Ammon's horn (tissue), 1 donor: ENCODE measurements around the gene ACSL1.

Experiments
- DNase-seq: peaks from one replicate; pipeline ENCODE4 v3.0.0-alpha.2; 2016; ENCODE audit warnings: low spot score

Gene ACSL1

DNA sequence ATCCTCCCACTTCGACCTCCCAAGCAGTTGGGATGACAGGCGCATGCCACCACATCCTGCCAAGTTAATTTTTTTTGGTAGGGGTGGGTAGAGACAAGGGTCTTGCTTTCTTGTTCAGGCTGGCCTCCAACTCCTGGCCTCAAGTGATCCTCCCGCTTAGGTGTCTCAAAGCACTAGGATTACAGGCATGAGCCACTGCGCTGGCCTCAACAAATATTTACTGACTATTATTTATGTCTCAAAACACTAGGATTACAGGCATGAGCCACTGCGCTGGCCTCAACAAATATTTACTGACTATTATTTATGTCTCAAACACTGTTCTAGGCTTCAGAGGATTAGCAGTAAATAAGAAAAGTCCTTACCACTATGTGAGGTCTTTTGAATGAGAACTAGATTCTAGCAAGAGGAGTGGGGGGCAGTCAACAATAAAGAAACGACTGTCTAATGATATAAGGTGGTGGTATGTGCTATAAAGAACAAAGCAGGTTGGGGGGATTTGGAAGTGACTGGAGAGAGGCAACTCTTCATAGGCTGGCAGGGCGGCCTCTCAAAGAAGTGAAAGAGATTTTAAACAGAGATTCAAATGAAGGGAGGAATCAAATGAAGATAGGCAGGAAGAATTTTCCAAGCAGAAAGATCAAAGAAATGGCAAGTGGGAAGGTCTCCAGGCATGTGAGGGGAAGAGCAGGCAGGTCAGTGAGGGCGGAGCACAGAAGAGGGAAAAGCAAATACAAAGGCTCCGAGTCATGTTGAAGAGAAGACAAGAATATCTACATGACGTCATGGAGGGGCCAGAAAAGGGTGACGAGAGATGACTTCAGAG, 12.7 kb upstream of the ACSL1 start:
- no peak for DNase-seq

DNA sequence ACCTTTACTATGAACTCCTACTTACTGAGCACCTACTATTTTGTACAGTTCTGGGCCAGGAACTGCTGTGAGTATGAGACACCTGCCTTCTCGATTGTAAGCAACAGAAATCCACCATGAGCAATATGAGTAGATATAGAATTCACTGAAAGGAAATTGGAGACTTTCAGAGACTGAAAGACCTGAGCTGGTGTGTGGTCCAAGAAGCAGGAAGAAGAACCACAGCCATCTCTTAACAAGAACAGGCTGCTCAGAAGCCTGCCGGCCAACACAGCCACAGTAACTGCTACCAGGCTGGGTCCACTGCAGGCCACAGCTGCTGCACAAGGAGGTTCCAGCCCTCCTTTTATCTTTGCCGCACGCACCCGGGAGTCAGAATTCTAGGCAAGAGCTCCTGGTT, 10.8 kb upstream of the ACSL1 start:
- DNase-seq: no peak

DNA sequence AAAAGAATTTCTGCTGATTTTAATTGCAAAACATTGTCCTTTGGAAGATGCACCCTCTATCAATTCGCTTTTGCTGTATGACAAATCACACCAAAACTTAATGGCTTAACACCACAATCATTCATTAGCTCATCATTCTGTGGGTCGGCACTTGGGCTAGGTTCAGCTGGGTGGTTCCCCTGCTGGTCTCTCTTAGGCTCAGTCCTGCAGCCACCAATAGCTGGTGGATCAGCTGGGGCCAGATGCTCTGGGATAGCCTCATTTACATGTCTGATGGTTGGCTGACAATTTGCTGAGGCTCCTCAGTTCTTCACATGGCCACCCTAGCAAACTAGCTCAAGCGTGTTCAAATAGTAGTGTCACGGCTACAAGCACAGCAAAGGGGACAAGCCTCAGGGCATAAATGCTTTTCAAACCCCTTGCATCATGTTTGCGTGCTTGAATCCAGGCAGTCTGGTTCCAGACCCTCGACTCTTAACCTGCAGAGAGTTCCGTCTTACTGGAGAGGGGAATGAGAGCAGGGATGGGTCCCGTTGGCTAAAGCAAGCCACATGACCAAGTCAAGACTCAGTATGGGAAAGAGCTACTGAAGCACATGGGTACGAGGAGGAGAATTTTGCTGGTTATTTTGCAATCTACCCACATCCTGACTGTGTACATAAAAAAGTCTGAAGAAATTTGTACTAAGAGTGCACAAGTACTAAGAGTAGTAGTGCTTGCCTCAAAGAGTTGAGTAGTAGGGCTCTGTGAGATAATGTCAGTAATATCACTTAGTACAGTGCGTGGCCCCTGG, 7.5 kb upstream of the ACSL1 start:
- DNase-seq: no peak

DNA sequence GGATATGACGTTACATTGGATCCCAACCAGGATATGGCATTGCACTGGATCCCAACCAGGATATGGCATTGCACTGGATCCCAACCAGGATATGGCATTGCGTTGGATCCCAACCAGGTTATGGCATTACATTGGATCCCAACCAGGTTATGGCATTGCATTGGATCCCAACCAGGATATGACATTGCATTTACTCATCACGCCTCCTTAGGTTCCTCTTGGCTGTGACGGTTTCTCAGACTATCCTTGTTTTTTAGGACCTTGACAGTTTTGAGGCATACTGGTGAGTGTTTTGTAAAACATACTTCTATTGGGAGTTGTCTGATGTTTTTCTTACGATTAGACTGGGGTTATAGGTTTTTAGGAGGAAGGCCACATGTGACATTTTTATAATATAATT, 5.4 kb upstream of the ACSL1 start:
- no peak for DNase-seq

DNA sequence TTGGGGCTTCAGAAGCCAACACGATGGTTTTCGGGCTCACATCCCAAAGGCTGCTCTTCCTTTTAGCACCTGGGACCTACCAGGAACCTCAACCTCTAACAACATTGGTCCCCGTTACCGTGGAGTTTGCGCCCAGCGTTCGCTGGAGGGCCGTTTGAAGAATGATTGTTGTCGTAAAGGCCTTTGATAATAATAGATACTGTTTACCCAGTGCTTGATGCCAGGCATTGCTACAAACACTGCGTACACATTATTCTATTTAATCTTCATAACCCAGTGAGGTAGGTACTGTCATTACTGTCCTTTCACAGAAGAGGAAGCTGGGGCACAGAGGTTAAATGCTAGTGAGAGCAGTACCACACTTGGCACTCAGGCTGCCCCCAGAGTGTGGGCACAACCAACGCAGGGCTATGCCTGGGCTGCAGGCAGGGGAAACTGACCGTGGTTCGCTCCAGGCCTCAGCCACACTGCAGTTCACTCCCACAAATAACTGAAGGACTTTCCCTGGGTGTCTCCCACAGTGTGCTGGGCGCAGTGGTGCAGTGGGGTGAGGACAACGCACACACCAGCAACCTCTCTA, 1.0 kb upstream of the ACSL1 start:
- no peak for DNase-seq

DNA sequence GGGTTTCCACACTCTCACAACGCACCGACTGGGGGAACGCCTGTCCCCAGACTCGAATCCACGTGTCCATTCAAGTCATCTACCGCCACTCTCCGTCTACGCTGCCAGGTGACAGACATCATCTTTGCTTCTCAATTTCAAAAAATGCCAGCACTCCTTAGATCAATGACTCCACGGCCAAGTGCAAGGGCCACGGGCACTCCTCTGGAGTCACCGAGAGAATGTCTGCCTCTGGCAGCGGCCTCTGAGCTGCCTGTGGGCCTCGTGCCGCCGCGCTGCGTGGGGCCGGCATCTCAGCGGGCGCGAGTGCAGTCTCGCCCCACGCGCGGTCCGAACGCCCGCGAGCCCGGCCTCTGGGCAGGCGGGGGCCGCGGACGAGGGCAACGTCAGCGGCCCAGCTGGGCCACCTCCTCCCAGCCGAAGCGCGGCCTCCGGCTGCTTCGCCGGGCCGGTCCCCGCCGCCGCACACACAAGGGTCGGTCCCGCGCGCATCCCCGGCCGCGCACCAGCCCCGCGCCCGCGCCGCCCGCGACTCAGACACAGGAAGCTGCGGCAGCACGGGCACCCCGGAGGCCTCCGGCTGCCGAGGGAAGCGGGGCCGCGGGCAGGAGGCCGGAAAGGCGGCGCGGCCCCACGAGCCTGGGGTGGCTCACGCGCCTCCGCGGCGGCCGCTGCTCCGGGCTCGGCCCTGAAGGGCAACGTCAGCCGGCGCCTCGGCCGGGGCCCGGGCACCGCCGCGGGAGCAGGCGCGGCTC, 450 bp downstream of the ACSL1 start:
- peak; percentile 34 for DNase-seq

DNA sequence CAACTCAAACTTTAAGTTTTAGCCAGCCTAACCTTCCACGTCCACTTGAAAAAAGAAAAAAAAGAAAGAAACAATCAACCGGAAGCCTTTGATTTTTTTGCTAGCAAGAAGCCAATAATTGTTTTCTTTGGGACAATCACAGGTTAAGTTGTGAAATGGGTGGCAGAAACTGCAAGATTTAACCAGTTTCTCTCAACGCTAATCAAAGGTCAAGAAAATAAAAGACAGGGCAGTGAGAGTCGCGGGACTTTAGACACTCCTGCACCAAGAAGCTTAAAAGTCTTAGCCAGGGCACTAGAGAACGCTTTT, 1.0 kb downstream of the ACSL1 start:
- DNase-seq: no peak

- DNase-seq: no peak
These were observed 1.5 kb downstream of the ACSL1 start for GRCh38 chr4:184824081-184824775.

- no peak for DNase-seq
These were observed 2.8 kb downstream of the ACSL1 start for GRCh38 chr4:184823014-184823413.

DNA sequence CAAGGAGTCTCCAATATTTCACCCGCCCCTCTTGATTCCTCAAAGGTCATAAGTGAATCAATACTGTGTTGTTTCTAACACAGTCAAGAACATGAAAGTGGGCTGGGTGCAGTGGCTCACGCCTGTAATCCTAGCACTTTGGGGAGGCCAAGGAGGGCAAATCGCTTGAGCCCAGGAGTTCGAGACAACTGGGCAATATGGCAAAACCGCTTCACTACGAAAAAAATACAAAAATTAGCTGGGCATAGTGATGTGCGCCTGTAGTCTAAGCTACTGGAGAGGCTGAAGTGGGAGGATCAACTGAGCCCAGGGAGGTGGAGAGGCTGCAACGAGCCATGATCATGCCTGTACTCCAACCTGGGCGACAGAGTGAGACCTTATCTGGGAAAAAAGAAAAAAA, 3.4 kb downstream of the ACSL1 start:
- no peak for DNase-seq

GRCh38 chr4:184821242-184821641, 4.5 kb downstream of the ACSL1 start:
- no peak for DNase-seq

- DNase-seq: peak; percentile 30
These were observed 6.0 kb downstream of the ACSL1 start for GRCh38 chr4:184819786-184820185.

GRCh38 chr4:184818216-184818564, 7.6 kb downstream of the ACSL1 start:
- DNase-seq: no peak

DNA sequence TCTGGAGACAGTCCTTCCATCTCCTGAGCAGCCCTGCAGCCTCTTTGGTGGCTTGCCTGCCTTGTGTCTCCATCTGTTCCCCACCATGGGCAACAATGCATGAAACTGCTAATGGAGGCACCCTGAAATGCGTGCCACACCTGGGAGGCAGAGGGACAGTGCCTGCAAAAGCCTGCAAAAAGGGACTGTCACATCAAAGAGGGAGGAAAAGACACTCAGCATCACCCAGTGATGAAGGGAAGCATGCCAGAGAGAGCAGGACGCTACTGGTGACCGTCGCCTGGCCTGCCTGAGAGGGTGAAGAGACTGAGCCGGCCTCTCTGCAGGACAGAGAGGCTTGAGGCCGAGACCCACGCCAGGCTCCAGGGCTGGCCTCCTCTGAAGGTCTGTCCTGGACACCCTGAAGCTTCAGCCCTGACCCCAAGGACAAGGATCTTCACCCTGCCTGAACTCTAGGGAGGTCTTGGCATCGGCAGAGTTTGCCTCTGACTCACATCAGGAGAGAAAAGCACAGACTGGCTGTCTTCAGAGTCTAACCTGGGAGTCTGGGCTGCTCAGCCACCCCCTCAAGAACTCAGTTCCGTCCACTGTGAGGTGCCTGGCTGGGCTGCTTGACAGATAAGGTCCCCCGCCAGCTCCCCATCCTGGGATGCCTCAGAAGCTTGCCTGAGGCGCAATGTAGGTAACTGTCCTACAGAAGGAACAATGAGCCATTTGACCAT, 8.1 kb downstream of the ACSL1 start:
- DNase-seq: no peak

GRCh38 chr4:184816962-184817361, 8.8 kb downstream of the ACSL1 start:
- no peak for DNase-seq

- peak; percentile 78 for DNase-seq
These were observed 10.5 kb downstream of the ACSL1 start for GRCh38 chr4:184815046-184815877.

GRCh38 chr4:184814686-184815045, 11.1 kb downstream of the ACSL1 start:
- DNase-seq: no peak

DNA sequence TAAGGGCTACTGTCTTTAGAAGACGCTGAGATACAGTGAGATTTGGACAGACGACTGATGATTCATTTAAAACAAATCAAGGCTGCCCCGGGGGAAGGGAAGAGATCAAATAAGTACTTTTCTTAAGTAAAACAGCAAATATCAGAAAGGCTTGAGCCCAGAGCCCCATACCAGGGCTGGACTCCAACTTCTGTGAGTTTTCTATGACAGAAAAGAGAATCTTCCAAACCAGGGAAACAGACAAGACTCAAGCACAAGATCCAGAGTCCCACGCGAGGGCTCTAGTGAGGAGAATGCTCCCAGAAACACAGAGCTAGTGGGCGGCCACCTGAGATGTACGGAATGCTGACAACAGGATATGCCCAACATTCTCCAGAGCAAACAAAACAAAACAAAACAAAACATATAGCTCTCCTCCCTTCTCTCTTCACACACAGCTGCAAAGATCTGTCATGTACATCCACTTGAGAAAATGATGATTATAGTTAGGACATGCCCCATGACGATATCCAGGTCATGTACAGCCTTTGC, 13.1 kb downstream of the ACSL1 start:
- DNase-seq: no peak

DNA sequence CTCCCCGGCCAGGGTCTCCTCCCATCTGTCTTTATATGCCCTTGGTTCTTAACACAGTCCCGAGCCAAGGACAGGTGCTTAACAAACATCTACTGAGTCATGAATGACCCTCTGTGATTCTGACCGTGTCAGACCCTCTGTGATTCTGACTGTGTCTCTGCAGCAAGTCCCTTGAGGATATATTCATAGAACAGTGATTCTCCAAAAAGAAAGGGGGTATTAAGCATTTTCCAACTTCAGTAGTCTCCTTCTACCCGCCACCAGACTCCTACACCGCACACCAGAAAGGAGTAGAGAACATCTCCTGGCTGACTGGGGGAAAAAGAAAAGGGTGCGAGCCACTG, 13.6 kb downstream of the ACSL1 start:
- DNase-seq: no peak

- no peak for DNase-seq
These were observed 14.1 kb downstream of the ACSL1 start for GRCh38 chr4:184811526-184812198.
